Central memory CD8-positive, alpha-beta T cell (primary cell): ENCODE data around the gene LSM14A.
A peak's percentile ranks its signal among the peaks of the same experiment; 100 is the strongest.

Source experiments
- ATAC-seq: fragments of 150-1000 bp; cut with Tn5 transposase; replicated peaks from 2 replicates; pipeline ENCODE4 v1.10.0; 2022; ENCODE audit warnings: mild to moderate bottlenecking, moderate FRiP score, moderate number of reproducible peaks; ENCODE audit not compliant: poor library complexity, severe bottlenecking; ENCODE audit errors: extremely low read depth
- DNase-seq, 2 donors: peaks; one replicate each; pipeline ENCODE4 v3.0.0; 2021; ENCODE audit warnings: low spot score in 2 of 2
- H3K27ac Mint-ChIP-seq: one replicate; pipeline ENCODE4 v1.8.0; 2022; ENCODE audit warnings: low read depth, mild to moderate bottlenecking, moderate library complexity, mixed read lengths
- H3K27me3 Mint-ChIP-seq: one replicate; pipeline ENCODE4 v1.8.0; 2022; ENCODE audit warnings: mixed read lengths
- H3K36me3 Mint-ChIP-seq: one replicate; pipeline ENCODE4 v1.8.0; 2022; ENCODE audit warnings: mild to moderate bottlenecking, moderate library complexity, mixed read lengths; ENCODE audit not compliant: insufficient read depth
- H3K4me1 Mint-ChIP-seq: one replicate; pipeline ENCODE4 v1.8.0; 2022; ENCODE audit warnings: mixed read lengths
- H3K4me3 Mint-ChIP-seq: one replicate; pipeline ENCODE4 v1.8.0; 2022; ENCODE audit warnings: mild to moderate bottlenecking, moderate library complexity, mixed read lengths
- H3K9me3 Mint-ChIP-seq: one replicate; pipeline ENCODE4 v1.8.0; 2022; ENCODE audit warnings: mixed read lengths

The LSM14A gene

GRCh38 chr19:34226036-34226435 lies 53.7 kb downstream of the LSM14A start:
- DNase-seq = no peak
- Mint-ChIP-seq H3K27ac (peak overlapping the region; percentile 50), H3K4me3 (peak overlapping the region; percentile 19), H3K4me1 (peaks cover 28% of the 10 kb centered on the region), H3K27me3 (no peaks in the 10 kb centered on the region), H3K9me3 (no peaks in the 10 kb centered on the region), H3K36me3 (peaks cover 70% of the 10 kb centered on the region)
- peak; percentile 56 for ATAC-seq

- no peak overlapping the region for H3K4me3 Mint-ChIP-seq
These were observed 56.0 kb downstream of the LSM14A start for GRCh38 chr19:34228347-34228746.

GRCh38 chr19:34228762-34229161 lies 56.5 kb downstream of the LSM14A start:
- Mint-ChIP-seq H3K36me3 (peaks cover 52% of the 10 kb centered on the region), H3K9me3 (no peaks in the 10 kb centered on the region), H3K27ac (no peak overlapping the region), H3K27me3 (no peaks in the 10 kb centered on the region), H3K4me3 (no peak overlapping the region), H3K4me1 (peaks cover 32% of the 10 kb centered on the region)
- ATAC-seq (no peak), DNase-seq (no peak)

More at GRCh38 chr19:34228347-34228746, 56.0 kb downstream of the LSM14A start:
- H3K9me3 Mint-ChIP-seq = no peaks in the 10 kb centered on the region
- H3K4me1 Mint-ChIP-seq = peaks cover 35% of the 10 kb centered on the region
- no peaks in the 10 kb centered on the region for H3K27me3 Mint-ChIP-seq
- ATAC-seq (no peak), DNase-seq (no peak)
- no peak overlapping the region for H3K27ac Mint-ChIP-seq
- peaks cover 56% of the 10 kb centered on the region for H3K36me3 Mint-ChIP-seq

- ATAC-seq (no peak), DNase-seq (no peak)
- Mint-ChIP-seq H3K9me3 (no peaks in the 10 kb centered on the region), H3K27me3 (no peaks in the 10 kb centered on the region), H3K4me3 (no peak overlapping the region), H3K4me1 (peaks cover 28% of the 10 kb centered on the region), H3K36me3 (peaks cover 48% of the 10 kb centered on the region), H3K27ac (no peak overlapping the region)
These were observed 57.4 kb downstream of the LSM14A start for GRCh38 chr19:34229721-34230120.

- no peaks in the 10 kb centered on the region for H3K27me3 Mint-ChIP-seq
- DNase-seq (no peak), ATAC-seq (no peak)
- no peak overlapping the region for H3K27ac Mint-ChIP-seq
- no peaks in the 10 kb centered on the region for H3K9me3 Mint-ChIP-seq
- peaks cover 38% of the 10 kb centered on the region for H3K36me3 Mint-ChIP-seq
- H3K4me1 Mint-ChIP-seq = peaks cover 18% of the 10 kb centered on the region
- H3K4me3 Mint-ChIP-seq = no peak overlapping the region
These were observed 58.5 kb downstream of the LSM14A start for GRCh38 chr19:34230820-34231219.

- H3K27me3 Mint-ChIP-seq = no peaks in the 10 kb centered on the region
- H3K4me3 Mint-ChIP-seq = no peak overlapping the region
- H3K9me3 Mint-ChIP-seq = no peaks in the 10 kb centered on the region
- peaks cover 18% of the 10 kb centered on the region for H3K4me1 Mint-ChIP-seq
- DNase-seq (no peak), ATAC-seq (no peak)
- H3K27ac Mint-ChIP-seq = no peak overlapping the region
- H3K36me3 Mint-ChIP-seq = peaks cover 34% of the 10 kb centered on the region
These were observed 59.1 kb downstream of the LSM14A start for GRCh38 chr19:34231439-34231838.

GRCh38 chr19:34232566-34233481 lies 60.5 kb downstream of the LSM14A start:
- DNase-seq = no peak
- ATAC-seq = peak; percentile 46
- peaks cover 24% of the 10 kb centered on the region for H3K36me3 Mint-ChIP-seq
- no peaks in the 10 kb centered on the region for H3K27me3 Mint-ChIP-seq
- H3K4me1 Mint-ChIP-seq = peaks cover 17% of the 10 kb centered on the region
- peak overlapping the region; percentile 74 for H3K27ac Mint-ChIP-seq
- H3K9me3 Mint-ChIP-seq = no peaks in the 10 kb centered on the region
- no peak overlapping the region for H3K4me3 Mint-ChIP-seq

- H3K4me3 Mint-ChIP-seq = no peak overlapping the region
- peaks cover 10% of the 10 kb centered on the region for H3K36me3 Mint-ChIP-seq
- H3K27me3 Mint-ChIP-seq = no peaks in the 10 kb centered on the region
These were observed 63.2 kb downstream of the LSM14A start for GRCh38 chr19:34235425-34235940.

GRCh38 chr19:34236035-34236987 lies 64.0 kb downstream of the LSM14A start:
- DNase-seq (no peak), ATAC-seq (no peak)
- H3K4me3 Mint-ChIP-seq = no peak overlapping the region
- H3K27ac Mint-ChIP-seq = no peak overlapping the region
- H3K36me3 Mint-ChIP-seq = peaks cover 6% of the 10 kb centered on the region
- H3K27me3 Mint-ChIP-seq = no peaks in the 10 kb centered on the region
- peaks cover 17% of the 10 kb centered on the region for H3K4me1 Mint-ChIP-seq
- no peaks in the 10 kb centered on the region for H3K9me3 Mint-ChIP-seq

More at GRCh38 chr19:34235425-34235940, 63.2 kb downstream of the LSM14A start:
- DNase-seq = no peak
- Mint-ChIP-seq H3K4me1 (peaks cover 17% of the 10 kb centered on the region), H3K9me3 (no peaks in the 10 kb centered on the region), H3K27ac (no peak overlapping the region)
- ATAC-seq = no peak

- DNase-seq (no peak), ATAC-seq (no peak)
- H3K9me3 Mint-ChIP-seq = no peaks in the 10 kb centered on the region
- peaks cover 4% of the 10 kb centered on the region for H3K36me3 Mint-ChIP-seq
- H3K4me1 Mint-ChIP-seq = peaks cover 15% of the 10 kb centered on the region
- no peak overlapping the region for H3K27ac Mint-ChIP-seq
- no peak overlapping the region for H3K4me3 Mint-ChIP-seq
- no peaks in the 10 kb centered on the region for H3K27me3 Mint-ChIP-seq
These were observed 65.0 kb downstream of the LSM14A start for GRCh38 chr19:34237283-34237682.

- ATAC-seq = no peak
- H3K4me1 Mint-ChIP-seq = peaks cover 9% of the 10 kb centered on the region
- no peak for DNase-seq
- H3K9me3 Mint-ChIP-seq = no peaks in the 10 kb centered on the region
- H3K36me3 Mint-ChIP-seq = peaks cover 4% of the 10 kb centered on the region
- no peak overlapping the region for H3K4me3 Mint-ChIP-seq
- H3K27me3 Mint-ChIP-seq = no peaks in the 10 kb centered on the region
- H3K27ac Mint-ChIP-seq = peak overlapping the region; percentile 13
These were observed 65.6 kb downstream of the LSM14A start for GRCh38 chr19:34237939-34238338.

- peaks cover 6% of the 10 kb centered on the region for H3K4me1 Mint-ChIP-seq
- no peaks in the 10 kb centered on the region for H3K27me3 Mint-ChIP-seq
- H3K36me3 Mint-ChIP-seq = peaks cover 4% of the 10 kb centered on the region
- H3K4me3 Mint-ChIP-seq = no peak overlapping the region
- DNase-seq = no peak
- ATAC-seq = no peak
- H3K27ac Mint-ChIP-seq = peak overlapping the region; percentile 17
- no peaks in the 10 kb centered on the region for H3K9me3 Mint-ChIP-seq
These were observed 69.4 kb downstream of the LSM14A start for GRCh38 chr19:34241513-34242337.
